ENCODE data around the gene ANTXR1. TPM values are rescaled to one million over a fixed set of nuclear protein-coding genes. Genes with fewer than 3 reads are reported as not detected.

ANTXR1 gene
- total RNA-seq, 3 donors from 2014 or later (not counting 1 experiment from before 2014, with no cell fraction given): not detected

DNA sequence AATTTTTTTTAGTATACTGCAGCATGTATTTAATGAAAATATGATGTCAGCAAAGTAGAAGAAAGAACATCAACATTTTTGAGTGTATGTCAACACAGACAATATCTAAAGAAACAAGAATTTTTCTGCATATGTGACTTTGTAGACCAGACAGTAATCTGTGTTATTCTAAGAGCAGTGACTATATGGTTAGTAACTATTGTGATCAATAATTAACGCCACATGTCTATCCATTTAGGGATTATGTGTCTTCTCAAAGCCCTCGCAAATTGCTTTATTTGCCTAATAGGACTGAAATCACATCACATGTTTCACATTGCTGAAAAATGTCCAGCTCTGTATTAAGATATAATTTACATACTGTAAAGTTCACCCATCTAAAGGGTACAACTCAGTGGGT, 266.2 kb downstream of the ANTXR1 start:
- no peak for ATAC-seq

GRCh38 chr2:69279931-69280681, 267.1 kb downstream of the ANTXR1 start:
- TF ChIP-seq CTCF (IDR thresholded peaks at IDR 0.05): no peak
- peaks cover 19 to 25% of the 10 kb centered on the region in 2 donors for H3K27me3 Mint-ChIP-seq (ENCODE audit: low read depth in 2 of 2)
- H3K4me1 ChIP-seq (ENCODE audit: control insufficient read depth, insufficient read depth, low read length): no peaks in the 10 kb centered on the region
- no peaks in the 10 kb centered on the region for H3K4me1 Mint-ChIP-seq
- no peak overlapping the region for H3K4me3 Mint-ChIP-seq
- peaks cover 3% of the 10 kb centered on the region for H3K27me3 ChIP-seq (ENCODE audit: control insufficient read depth, insufficient read depth, low read length)
- no peaks in the 10 kb centered on the region for H3K9me3 ChIP-seq (ENCODE audit: control insufficient read depth, insufficient read depth, low read length)
- H3K27ac ChIP-seq (ENCODE audit: low read length): no peak overlapping the region
- no peak for ATAC-seq
- intact Hi-C loops (cut with micrococcal nuclease): no loop called here
- no peaks in the 10 kb centered on the region for H3K9me3 Mint-ChIP-seq
- H3K36me3 Mint-ChIP-seq: no peaks in the 10 kb centered on the region
- no peaks in the 10 kb centered on the region for H3K36me3 ChIP-seq (ENCODE audit: control insufficient read depth, insufficient read depth, low read length)
- no peak overlapping the region for H3K4me3 ChIP-seq (ENCODE audit: low read length)
- no peak overlapping the region for H3K27ac Mint-ChIP-seq
- no peak for DNase-seq
- 88% methylated on average over 9 of the region's 9 CpGs for WGBS (ENCODE audit: insufficient coverage)

More for the DNA sequence above, 266.2 kb downstream of the ANTXR1 start:
- Mint-ChIP-seq H3K9me3 (no peaks in the 10 kb centered on the region), H3K4me3 (no peak overlapping the region), H3K27me3 (ENCODE audit: low read depth in 2 of 2) (peaks cover 27% of the 10 kb centered on the region in 2 donors), H3K36me3 (no peaks in the 10 kb centered on the region), H3K27ac (no peak overlapping the region), H3K4me1 (no peaks in the 10 kb centered on the region)
- Histone ChIP-seq H3K27me3 (ENCODE audit: control insufficient read depth, insufficient read depth, low read length) (peaks cover 3% of the 10 kb centered on the region), H3K27ac (ENCODE audit: low read length) (no peak overlapping the region), H3K4me3 (ENCODE audit: low read length) (no peak overlapping the region), H3K4me1 (ENCODE audit: control insufficient read depth, insufficient read depth, low read length) (no peaks in the 10 kb centered on the region), H3K9me3 (ENCODE audit: control insufficient read depth, insufficient read depth, low read length) (no peaks in the 10 kb centered on the region), H3K36me3 (ENCODE audit: control insufficient read depth, insufficient read depth, low read length) (no peaks in the 10 kb centered on the region)
- no peak for TF ChIP-seq CTCF (IDR thresholded peaks at IDR 0.05)
- intact Hi-C loops (cut with micrococcal nuclease): no loop called here
- no peak for DNase-seq
- no CpG with 5 or more reads among the region's 2 CpGs for WGBS (ENCODE audit: insufficient coverage)

GRCh38 chr2:69280796-69281412, 267.9 kb downstream of the ANTXR1 start:
- Mint-ChIP-seq H3K27me3 (ENCODE audit: low read depth in 2 of 2) (peaks cover 11 to 21% of the 10 kb centered on the region in 2 donors), H3K4me1 (no peaks in the 10 kb centered on the region), H3K4me3 (no peak overlapping the region), H3K9me3 (no peaks in the 10 kb centered on the region), H3K36me3 (no peaks in the 10 kb centered on the region), H3K27ac (no peak overlapping the region)
- Histone ChIP-seq H3K4me1 (ENCODE audit: control insufficient read depth, insufficient read depth, low read length) (no peaks in the 10 kb centered on the region), H3K36me3 (ENCODE audit: control insufficient read depth, insufficient read depth, low read length) (no peaks in the 10 kb centered on the region), H3K9me3 (ENCODE audit: control insufficient read depth, insufficient read depth, low read length) (no peaks in the 10 kb centered on the region), H3K27me3 (ENCODE audit: control insufficient read depth, insufficient read depth, low read length) (no peaks in the 10 kb centered on the region), H3K4me3 (ENCODE audit: low read length) (no peak overlapping the region), H3K27ac (ENCODE audit: low read length) (no peak overlapping the region)
- TF ChIP-seq CTCF (IDR thresholded peaks at IDR 0.05): no peak
- 95% methylated on average over 3 of the region's 4 CpGs for WGBS (ENCODE audit: insufficient coverage)
- intact Hi-C loops (cut with micrococcal nuclease): no loop called here
- DNase-seq (no peak), ATAC-seq (no peak)
